HG03135 (cell line): ENCODE results near the gene ANKRD42.
A peak's percentile ranks its signal among the peaks of the same experiment; 100 is the strongest.

Source experiments
- ATAC-seq: cut with Tn5 transposase; IDR thresholded peaks from one replicate; pipeline ENCODE4 v1.9.1; 2021; ENCODE audit warnings: mild to moderate bottlenecking, moderate library complexity; ENCODE audit not compliant: unreplicated experiment

ANKRD42 gene

GRCh38 chr11:83193315-83194280, at the start of gene ANKRD42:
Gene ANKRD42 (plus strand): TSS chr11:83193712. CDS start chr11:83194671, 959 bp downstream.
- peak; percentile 87 for ATAC-seq

GRCh38 chr11:83147895-83148294, 45.6 kb upstream of the ANKRD42 start:
- no peak for ATAC-seq

GRCh38 chr11:83150450-83150849, 43.1 kb upstream of the ANKRD42 start:
- no peak for ATAC-seq

GRCh38 chr11:83151274-83151977, 42.1 kb upstream of the ANKRD42 start:
- ATAC-seq: no peak

- ATAC-seq: no peak
Observed at GRCh38 chr11:83152264-83152663, 41.2 kb upstream of the ANKRD42 start.

GRCh38 chr11:83153764-83154163, 39.7 kb upstream of the ANKRD42 start:
- no peak for ATAC-seq

GRCh38 chr11:83156144-83156995, 37.1 kb upstream of the ANKRD42 start:
- ATAC-seq: peak; percentile 98

GRCh38 chr11:83156996-83157593, 36.4 kb upstream of the ANKRD42 start, which contains the start of gene PCF11:
Gene PCF11 (plus strand): TSS chr11:83157131. CDS start chr11:83157440, 309 bp downstream.
- ATAC-seq: peak; percentile 11

- ATAC-seq: no peak
Observed at GRCh38 chr11:83157594-83158356, 35.7 kb upstream of the ANKRD42 start.

GRCh38 chr11:83158357-83158786, 35.1 kb upstream of the ANKRD42 start:
- no peak for ATAC-seq

- ATAC-seq: no peak
Observed at GRCh38 chr11:83158965-83159901, 34.3 kb upstream of the ANKRD42 start.

- ATAC-seq: no peak
Observed at GRCh38 chr11:83159902-83160865, 33.3 kb upstream of the ANKRD42 start.

GRCh38 chr11:83161610-83162199, 31.8 kb upstream of the ANKRD42 start:
- no peak for ATAC-seq

- peak; percentile 51 for ATAC-seq
Observed at GRCh38 chr11:83162377-83162776, 31.1 kb upstream of the ANKRD42 start.

GRCh38 chr11:83166193-83166866, 27.2 kb upstream of the ANKRD42 start:
- no peak for ATAC-seq

- no peak for ATAC-seq
Observed at GRCh38 chr11:83168756-83169155, 24.8 kb upstream of the ANKRD42 start.
